DMS53 (cell line): Measurements from ENCODE around the gene LKAAEAR1.

Experiments used
- DNase-seq: peaks from one replicate; lab custom pipeline; 2025; lab: John Stamatoyannopoulos, UW

Gene LKAAEAR1

GRCh38 chr20:64078934-64079272, 5.3 kb downstream of the LKAAEAR1 start:
- DNase-seq = no peak

- no peak for DNase-seq
These were observed 6.2 kb downstream of the LKAAEAR1 start for GRCh38 chr20:64077876-64078551.

GRCh38 chr20:64077541-64077875, 6.7 kb downstream of the LKAAEAR1 start:
- DNase-seq = no peak

- DNase-seq = no peak
These were observed 7.1 kb downstream of the LKAAEAR1 start for GRCh38 chr20:64077094-64077493.

GRCh38 chr20:64076061-64076997, 7.9 kb downstream of the LKAAEAR1 start:
- DNase-seq = no peak

GRCh38 chr20:64075556-64075955, 8.6 kb downstream of the LKAAEAR1 start:
- no peak for DNase-seq

GRCh38 chr20:64074963-64075362, 9.2 kb downstream of the LKAAEAR1 start:
- no peak for DNase-seq

GRCh38 chr20:64074184-64074789, 9.9 kb downstream of the LKAAEAR1 start:
- no peak for DNase-seq

GRCh38 chr20:64073476-64074183, 10.6 kb downstream of the LKAAEAR1 start:
- no peak for DNase-seq

- no peak for DNase-seq
These were observed 11.6 kb downstream of the LKAAEAR1 start for GRCh38 chr20:64072498-64073063.

- no peak for DNase-seq
These were observed 12.6 kb downstream of the LKAAEAR1 start for GRCh38 chr20:64071341-64072332.

- no peak for DNase-seq
These were observed 13.8 kb downstream of the LKAAEAR1 start for GRCh38 chr20:64070244-64070993.

- peak; percentile 65 for DNase-seq
These were observed 14.5 kb downstream of the LKAAEAR1 start for GRCh38 chr20:64069614-64070243.

GRCh38 chr20:64069209-64069613, 15.0 kb downstream of the LKAAEAR1 start:
- DNase-seq = no peak

GRCh38 chr20:64068386-64069208, 15.6 kb downstream of the LKAAEAR1 start:
- DNase-seq = no peak

- peak; percentile 50 for DNase-seq
These were observed 16.4 kb downstream of the LKAAEAR1 start for GRCh38 chr20:64067733-64068307.

GRCh38 chr20:64067005-64067632, 17.1 kb downstream of the LKAAEAR1 start:
- no peak for DNase-seq

- DNase-seq = no peak
These were observed 18.2 kb downstream of the LKAAEAR1 start for GRCh38 chr20:64065974-64066343.
